IMR-90 (cell line): ENCODE results near the gene ARHGEF17. TPM values are rescaled to one million over a fixed set of nuclear protein-coding genes. Genes with fewer than 3 reads are reported as not detected.

ENCODE experiments used
- ATAC-seq: fragments of 200-7000 bp; cut with Tn5 transposase; 2 replicates; pipeline ENCODE4 v1.9.1; 2020; ENCODE audit warnings: low read depth, mild to moderate bottlenecking, moderate library complexity
- BruUV-seq: library from RNA; stranded (reverse); fragments of 400-500 nt; replicated peaks from 2 replicates; lab custom pipeline; 2021; lab: Mats Ljungman, UMichigan
- CTCF ChIA-PET: fragments of 300-600 bp; formaldehyde crosslinking; extraction: SDS; loops from one replicate; lab custom pipeline; 2021; ENCODE audit warnings: antibody characterized with exemption; lab: Yijun Ruan, JAX
- POLR2A ChIA-PET: fragments of 300-600 bp; sonication (Branson Sonifier 250); formaldehyde crosslinking; loops from one replicate; lab custom pipeline; 2022; ENCODE audit warnings: antibody characterized with exemption; ENCODE audit not compliant: unreplicated experiment; lab: Charles Lee
- DNase-seq: peaks from one replicate; pipeline ENCODE4 v3.0.0; 2013
- H2AFZ ChIP-seq: replicated peaks from 2 replicates; pipeline ENCODE3; 2013; ENCODE audit warnings: low read length, mild to moderate bottlenecking; ENCODE audit not compliant: poor library complexity
- H2AK5ac ChIP-seq: 2 replicates; pipeline ENCODE4 v1.6.1; 2013; ENCODE audit warnings: low read depth, low read length, inconsistent platforms
- H2AK9ac ChIP-seq: replicated peaks from 2 replicates; pipeline ENCODE3; 2013; ENCODE audit warnings: mild to moderate bottlenecking, low read depth, low read length, moderate library complexity; ENCODE audit not compliant: poor library complexity
- H2BK120ac ChIP-seq: 2 replicates; pipeline ENCODE4 v1.6.1; 2013; ENCODE audit warnings: low read depth, low read length, inconsistent platforms
- H2BK15ac ChIP-seq: 3 replicates; pipeline ENCODE4 v1.6.1; 2013; ENCODE audit warnings: low read depth, low read length, inconsistent platforms
- H2BK20ac ChIP-seq: 2 replicates; pipeline ENCODE4 v1.6.1; 2013; ENCODE audit warnings: low read depth, mild to moderate bottlenecking, inconsistent platforms, low read length, moderate library complexity
- H2BK5ac ChIP-seq: 2 replicates; pipeline ENCODE4 v1.6.1; 2013; ENCODE audit warnings: mild to moderate bottlenecking, low read depth, low read length, inconsistent platforms; ENCODE audit not compliant: poor library complexity, severe bottlenecking
- H3K14ac ChIP-seq: replicated peaks from 2 replicates; pipeline ENCODE4 v1.6.1; 2013; ENCODE audit warnings: low read depth, low read length, inconsistent platforms
- H3K18ac ChIP-seq: 2 replicates; pipeline ENCODE4 v1.6.1; 2013; ENCODE audit warnings: low read depth, low read length, control low read depth
- H3K23ac ChIP-seq: 2 replicates; pipeline ENCODE4 v1.6.1; 2013; ENCODE audit warnings: low read depth, low read length, inconsistent platforms
- H3K27ac ChIP-seq: 2 replicates; pipeline ENCODE4 v1.5.1; 2013; ENCODE audit warnings: mild to moderate bottlenecking, control low read depth, low read length; ENCODE audit not compliant: insufficient read depth
- H3K27me3 ChIP-seq: 2 replicates; pipeline ENCODE4 v1.6.1; 2013; ENCODE audit warnings: low read length; ENCODE audit not compliant: control insufficient read depth, insufficient read depth
- H3K36me3 ChIP-seq: 2 replicates; pipeline ENCODE4 v1.6.1; 2013; ENCODE audit warnings: low read length, mixed read lengths; ENCODE audit not compliant: control insufficient read depth, insufficient read depth
- H3K4ac ChIP-seq: 2 replicates; pipeline ENCODE4 v1.6.1; 2013; ENCODE audit warnings: low read depth, low read length, inconsistent platforms
- H3K4me1 ChIP-seq: 2 replicates; pipeline ENCODE4 v1.6.1; 2013; ENCODE audit warnings: low read length, mixed read lengths; ENCODE audit not compliant: control insufficient read depth, insufficient read depth
- H3K4me2 ChIP-seq: 2 replicates; pipeline ENCODE4 v1.6.1; 2013; ENCODE audit warnings: low read depth, mild to moderate bottlenecking, control low read depth, low read length, moderate library complexity
- H3K4me3 ChIP-seq: 2 replicates; pipeline ENCODE4 v1.5.1; 2013; ENCODE audit warnings: low read depth, mild to moderate bottlenecking, control low read depth, low read length, moderate library complexity; ENCODE audit not compliant: insufficient read depth
- H3K56ac ChIP-seq: 2 replicates; pipeline ENCODE4 v1.6.1; 2013; ENCODE audit warnings: low read length, inconsistent platforms; ENCODE audit not compliant: insufficient read depth; ENCODE audit errors: extremely low read depth
- H3K79me1 ChIP-seq, 2 experiments: 2 replicates each; pipeline ENCODE4 v1.6.1; 2013; ENCODE audit warnings: low read length in 2 of 2, inconsistent platforms in 1 of 2, low read depth in 1 of 2
- H3K9ac ChIP-seq: 2 replicates; pipeline ENCODE4 v1.6.1; 2013; ENCODE audit warnings: low read depth, low read length, control low read depth
- H3K9me1 ChIP-seq: 2 replicates; pipeline ENCODE4 v1.6.1; 2013; ENCODE audit warnings: low read length, inconsistent platforms; ENCODE audit not compliant: insufficient read depth
- H3K9me3 ChIP-seq: 2 replicates; pipeline ENCODE4 v1.6.1; 2013; ENCODE audit warnings: low read length; ENCODE audit not compliant: control insufficient read depth, insufficient read depth
- H4K20me1 ChIP-seq: 2 replicates; pipeline ENCODE4 v1.6.1; 2013; ENCODE audit warnings: low read length, inconsistent platforms; ENCODE audit not compliant: insufficient read depth
- H4K5ac ChIP-seq: 2 replicates; pipeline ENCODE4 v1.6.1; 2013; ENCODE audit warnings: mild to moderate bottlenecking, low read depth, low read length, control low read depth
- H4K8ac ChIP-seq, 2 experiments: 2 replicates each; pipeline ENCODE4 v1.6.1; 2013; ENCODE audit warnings: low read depth in 2 of 2, low read length in 2 of 2, control low read depth in 1 of 2, inconsistent platforms in 1 of 2
- H4K91ac ChIP-seq: 2 replicates; pipeline ENCODE4 v1.6.1; 2013; ENCODE audit warnings: low read depth, low read length, inconsistent platforms; ENCODE audit not compliant: insufficient read depth
- CEBPB ChIP-seq: IDR thresholded peaks from 2 replicates; pipeline ENCODE4 v1.6.1; 2012; ENCODE audit warnings: low read depth, low read length, improper control_type of control experiment
- CTCF ChIP-seq: conservative IDR thresholded peaks from 2 replicates; pipeline ENCODE4 v1.5.1; 2012; ENCODE audit warnings: mild to moderate bottlenecking, low read depth, low read length, improper control_type of control experiment
- ELK1 ChIP-seq: fragments of 150-350 bp; IDR thresholded peaks from 2 replicates; pipeline ENCODE4 v1.6.1; 2016; ENCODE audit warnings: low read depth, mild to moderate bottlenecking, low read length, moderate library complexity, borderline replicate concordance
- MAFK ChIP-seq: IDR thresholded peaks from 2 replicates; pipeline ENCODE4 v1.6.1; 2012; ENCODE audit warnings: low read depth, low read length, improper control_type of control experiment
- MXI1 ChIP-seq: IDR thresholded peaks from 2 replicates; pipeline ENCODE4 v1.6.1; 2012; ENCODE audit warnings: low read depth, mild to moderate bottlenecking, low read length, moderate library complexity, borderline replicate concordance
- NFE2L2 ChIP-seq: fragments of 150-350 bp; IDR thresholded peaks from 2 replicates; pipeline ENCODE4 v1.6.1; 2016; ENCODE audit warnings: low read depth, mild to moderate bottlenecking, low read length
- POLR2A ChIP-seq: IDR thresholded peaks from 2 replicates; pipeline ENCODE4 v1.6.1; 2012; ENCODE audit warnings: mild to moderate bottlenecking, low read depth, low read length
- USF2 ChIP-seq: fragments of 150-350 bp; IDR thresholded peaks from 2 replicates; pipeline ENCODE4 v1.6.1; 2017; ENCODE audit warnings: mild to moderate bottlenecking, antibody characterized with exemption, low read length, low read depth
- WGBS, 2 experiments: methylation state at CpG; one replicate each; pipeline versions ENCODE4 v1.1.5 to v1.1.7; 2013; ENCODE audit warnings: missing lambda C conversion rate in 2 of 2; ENCODE audit not compliant: insufficient read length in 1 of 2; ENCODE audit errors: extremely low coverage in 2 of 2; 5-methylcytosine and 5-hydroxymethylcytosine counted together
- dilution Hi-C: fragments of 300-500 bp; cut with HindIII; formaldehyde crosslinking; loops from one replicate; pipeline ENCODE4 v1.14.3; 2018; ENCODE audit warnings: low sequenced_read_pairs; ENCODE audit not compliant: unreplicated experiment
- in situ Hi-C: fragments of 300-500 bp; cut with MboI; formaldehyde crosslinking; loops from 3 replicates; pipeline ENCODE4 v1.14.3; 2019; ENCODE audit warnings: low sequenced_read_pairs, inconsistent platforms, mixed read lengths
- intact Hi-C: fragments of 100-400 bp; cut with micrococcal nuclease; formaldehyde crosslinking; loops from 2 replicates; pipeline ENCODE4 v1.10.0; 2022
- polyA plus RNA-seq, 3 experiments: library from polyadenylated mRNA; depleted of rRNA; stranded (reverse); fragments of >200 nt; gene quantifications; 2 replicates each; pipeline ENCODE4 v1.2.3, GENCODE V29; 2012; ENCODE audit warnings: low replicate concordance in 1 of 3
- total RNA-seq: library from RNA; depleted of rRNA; stranded (reverse); fragments of >200 nt; gene quantifications from 2 replicates; pipeline ENCODE4 v1.2.3, GENCODE V29; 2012

Gene ARHGEF17
- total and polyA plus RNA-seq, 2 of the 4 experiments (the other 2 are of a cell fraction), result 21.7 to 97.7 TPM

- Histone ChIP-seq H3K79me1 (peaks cover 30 to 51% of the 10 kb centered on the region in 2 experiments), H4K91ac (no peak overlapping the region), H2BK5ac (no peak overlapping the region), H4K5ac (no peak overlapping the region; the same call in 1 of the 2 replicates), H3K56ac (no peak overlapping the region), H3K27ac (no peak overlapping the region), H3K36me3 (peaks cover 3% of the 10 kb centered on the region; the same call in 1 of the 2 replicates), H3K23ac (no peak overlapping the region; the same call in 1 of the 2 replicates), H3K9me1 (peaks cover 21% of the 10 kb centered on the region; the same call in 1 of the 2 replicates), H4K8ac (0 out of 4 replicates have a peak overlapping the region, but pooled peaks of 1 of the 2 experiments have one; percentile 37), H3K9me3 (no peaks in the 10 kb centered on the region), H2BK120ac (no peak overlapping the region; the same call in 1 of the 2 replicates), H3K9ac (no peak overlapping the region), H4K20me1 (peaks cover 18% of the 10 kb centered on the region), H3K4ac (peak overlapping the region; percentile 57), H2BK20ac (no peak overlapping the region), H3K18ac (no peak overlapping the region; the same call in 1 of the 2 replicates), H3K27me3 (no peaks in the 10 kb centered on the region), H3K4me3 (no peak overlapping the region), H3K4me1 (peaks cover 33% of the 10 kb centered on the region), H2AFZ (peak overlapping the region; percentile 63), H2BK15ac (no peak overlapping the region), H2AK5ac (peak overlapping the region; percentile 64; the same call in 1 of the 2 replicates), H3K4me2 (no peak overlapping the region), H3K14ac (no peak overlapping the region), H2AK9ac (peak overlapping the region; percentile 23)
- no TSS peak for BruUV-seq
- ChIA-PET POLR2A (no interaction called here), CTCF (no interaction called here)
- TF ChIP-seq CEBPB (peak; percentile 16; the same call in 1 of the 2 replicates), CTCF (0 out of 2 replicates have a peak, but pooled peaks have one; percentile 11), MAFK (no peak), USF2 (no peak), NFE2L2 (no peak), POLR2A (no peak), ELK1 (no peak), MXI1 (no peak)
- 80% methylated on average over 9 of the region's 21 CpGs; no CpG with 5 or more reads in 1 of the 2 experiments for WGBS, 2 experiments
- ATAC-seq, result no peak
- intact Hi-C loops (no loop called here), dilution Hi-C loops (no loop called here), in situ Hi-C loops (no loop called here)
- no peak for DNase-seq
These were observed 79.7 kb downstream of the ARHGEF17 start for GRCh38 chr11:73387594-73388264.
